ENCODE measurements around the gene AXDND1. TPM values are rescaled to one million over a fixed set of nuclear protein-coding genes. Genes with fewer than 3 reads are reported as not detected.

The AXDND1 gene
- polyA plus RNA-seq (2013, experiment 1 of 2) = 0.15 TPM
- 0.12 TPM for polyA plus RNA-seq (2013, experiment 2 of 2)

GRCh38 chr1:179365342-179366092 is at the start of gene AXDND1:
AXDND1 (plus strand) TSS chr1:179365971; CDS start chr1:179366510, 539 bp downstream.
- Histone ChIP-seq H4K8ac (ENCODE audit: low read depth, low read length) (peak within 1 kb of the TSS; percentile 29), H3K14ac (ENCODE audit: low read length) (no peak within 1 kb of the TSS), H2BK15ac (ENCODE audit: low read length) (no peak within 1 kb of the TSS), H3K4me3 (ENCODE audit: low read length in 2 of 2) (peak within 1 kb of the TSS; percentile 69 to 99), H4K91ac (ENCODE audit: low read depth, low read length, poor library complexity) (no peak within 1 kb of the TSS), H3K9me3 (replicated peaks in 1 of 2; ENCODE audit: control insufficient read depth in 2 of 2, insufficient read depth in 1 of 2, low read depth in 1 of 2, low read length in 2 of 2) (no peaks in the 10 kb centered on the region), H2AFZ (ENCODE audit: low read length) (peak within 1 kb of the TSS; percentile 91), H3K18ac (ENCODE audit: low read length) (peak within 1 kb of the TSS; percentile 65), H3K4me1 (ENCODE audit: control insufficient read depth in 2 of 2, insufficient read depth in 1 of 2, low read depth in 1 of 2, low read length in 2 of 2) (no peaks in the 10 kb centered on the region), H2BK12ac (ENCODE audit: low read length) (no peak within 1 kb of the TSS), H2AK5ac (ENCODE audit: low read depth, low read length) (peak within 1 kb of the TSS; percentile 74), H3K9ac (ENCODE audit: low read depth, low read length, poor library complexity) (peak within 1 kb of the TSS; percentile 63), H3K36me3 (replicated peaks in 1 of 2; ENCODE audit: control insufficient read depth in 2 of 2, insufficient read depth in 2 of 2, low read length in 2 of 2) (no peaks in the 10 kb centered on the region), H3K4me2 (ENCODE audit: insufficient read depth, low read length, poor library complexity, severe bottlenecking) (peak within 1 kb of the TSS; percentile 64), H3K23ac (ENCODE audit: low read depth, low read length, poor library complexity) (no peak within 1 kb of the TSS), H2BK120ac (ENCODE audit: low read depth, low read length) (no peak within 1 kb of the TSS), H3K27ac (replicated peaks; ENCODE audit: low read length) (peak within 1 kb of the TSS; percentile 87), H3K4ac (ENCODE audit: low read length) (no peak within 1 kb of the TSS), H2BK5ac (ENCODE audit: low read length) (peak within 1 kb of the TSS; percentile 22), H3K27me3 (ENCODE audit: control insufficient read depth in 3 of 3, insufficient read depth in 3 of 3, low read depth in 1 of 3, low read length in 3 of 3) (no peaks in the 10 kb centered on the region), H3K79me1 (ENCODE audit: low read depth, low read length) (no peaks in the 10 kb centered on the region)
- peak; percentile 66 for DNase-seq (ENCODE audit: low spot score)
- no CpG with 5 or more reads among the region's 43 CpGs for WGBS, 2 donors (ENCODE audit: extremely low coverage in 2 of 2, insufficient read length in 2 of 2, insufficient replicate concordance in 1 of 2)

GRCh38 chr1:179318491-179318890 is 47.3 kb upstream of the AXDND1 start:
- no CpG with 5 or more reads among the region's 5 CpGs for WGBS, 2 donors (ENCODE audit: extremely low coverage in 2 of 2, insufficient read length in 2 of 2, insufficient replicate concordance in 1 of 2)
- Histone ChIP-seq H2AK5ac (ENCODE audit: low read depth, low read length) (no peak overlapping the region), H4K8ac (ENCODE audit: low read depth, low read length) (no peak overlapping the region), H3K23ac (ENCODE audit: low read depth, low read length, poor library complexity) (no peak overlapping the region), H2BK120ac (ENCODE audit: low read depth, low read length) (no peak overlapping the region), H2BK5ac (ENCODE audit: low read length) (no peak overlapping the region), H3K27me3 (ENCODE audit: control insufficient read depth in 3 of 3, insufficient read depth in 3 of 3, low read depth in 1 of 3, low read length in 3 of 3) (no peaks in the 10 kb centered on the region), H3K14ac (ENCODE audit: low read length) (no peak overlapping the region), H3K27ac (replicated peaks; ENCODE audit: low read length) (no peak overlapping the region), H2BK15ac (ENCODE audit: low read length) (no peak overlapping the region), H3K4me3 (ENCODE audit: low read length in 2 of 2) (no peak overlapping the region), H3K9me3 (replicated peaks in 1 of 2; ENCODE audit: control insufficient read depth in 2 of 2, insufficient read depth in 1 of 2, low read depth in 1 of 2, low read length in 2 of 2) (peaks cover 0 to 20% of the 10 kb centered on the region in 2 donors), H2BK12ac (ENCODE audit: low read length) (no peak overlapping the region), H4K91ac (ENCODE audit: low read depth, low read length, poor library complexity) (no peak overlapping the region), H3K36me3 (replicated peaks in 1 of 2; ENCODE audit: control insufficient read depth in 2 of 2, insufficient read depth in 2 of 2, low read length in 2 of 2) (peaks cover 0 to 46% of the 10 kb centered on the region in 2 donors), H3K4me1 (ENCODE audit: control insufficient read depth in 2 of 2, insufficient read depth in 1 of 2, low read depth in 1 of 2, low read length in 2 of 2) (peaks cover 0 to 8% of the 10 kb centered on the region in 2 donors), H3K9ac (ENCODE audit: low read depth, low read length, poor library complexity) (no peak overlapping the region), H3K4ac (ENCODE audit: low read length) (no peak overlapping the region), H3K4me2 (ENCODE audit: insufficient read depth, low read length, poor library complexity, severe bottlenecking) (no peak overlapping the region), H3K18ac (ENCODE audit: low read length) (no peak overlapping the region), H2AFZ (ENCODE audit: low read length) (no peak overlapping the region), H3K79me1 (ENCODE audit: low read depth, low read length) (peaks cover 1% of the 10 kb centered on the region)
- no peak for DNase-seq (ENCODE audit: low spot score)

GRCh38 chr1:179321533-179322216 is 44.1 kb upstream of the AXDND1 start:
- Histone ChIP-seq H3K27ac (replicated peaks; ENCODE audit: low read length) (no peak overlapping the region), H3K9me3 (replicated peaks in 1 of 2; ENCODE audit: control insufficient read depth in 2 of 2, insufficient read depth in 1 of 2, low read depth in 1 of 2, low read length in 2 of 2) (peaks cover 0 to 20% of the 10 kb centered on the region in 2 donors), H3K9ac (ENCODE audit: low read depth, low read length, poor library complexity) (no peak overlapping the region), H4K91ac (ENCODE audit: low read depth, low read length, poor library complexity) (no peak overlapping the region), H2BK5ac (ENCODE audit: low read length) (no peak overlapping the region), H2BK15ac (ENCODE audit: low read length) (no peak overlapping the region), H2BK120ac (ENCODE audit: low read depth, low read length) (no peak overlapping the region), H3K4me1 (ENCODE audit: control insufficient read depth in 2 of 2, insufficient read depth in 1 of 2, low read depth in 1 of 2, low read length in 2 of 2) (peaks cover 0 to 8% of the 10 kb centered on the region in 2 donors), H2BK12ac (ENCODE audit: low read length) (no peak overlapping the region), H3K79me1 (ENCODE audit: low read depth, low read length) (no peaks in the 10 kb centered on the region), H3K4me3 (ENCODE audit: low read length in 2 of 2) (no peak overlapping the region), H3K18ac (ENCODE audit: low read length) (no peak overlapping the region), H3K4ac (ENCODE audit: low read length) (no peak overlapping the region), H2AFZ (ENCODE audit: low read length) (no peak overlapping the region), H3K36me3 (replicated peaks in 1 of 2; ENCODE audit: control insufficient read depth in 2 of 2, insufficient read depth in 2 of 2, low read length in 2 of 2) (peaks cover 0 to 60% of the 10 kb centered on the region in 2 donors), H3K4me2 (ENCODE audit: insufficient read depth, low read length, poor library complexity, severe bottlenecking) (no peak overlapping the region), H3K14ac (ENCODE audit: low read length) (no peak overlapping the region), H3K27me3 (ENCODE audit: control insufficient read depth in 3 of 3, insufficient read depth in 3 of 3, low read depth in 1 of 3, low read length in 3 of 3) (no peaks in the 10 kb centered on the region), H3K23ac (ENCODE audit: low read depth, low read length, poor library complexity) (no peak overlapping the region), H4K8ac (ENCODE audit: low read depth, low read length) (no peak overlapping the region), H2AK5ac (ENCODE audit: low read depth, low read length) (no peak overlapping the region)
- DNase-seq (ENCODE audit: low spot score) = no peak
- WGBS, 2 donors (ENCODE audit: extremely low coverage in 2 of 2, insufficient read length in 2 of 2, insufficient replicate concordance in 1 of 2) = no CpG with 5 or more reads among the region's 5 CpGs

GRCh38 chr1:179322557-179322956 is 43.2 kb upstream of the AXDND1 start:
- no peak overlapping the region for H3K27ac ChIP-seq (replicated peaks; ENCODE audit: low read length)
- WGBS, 2 donors (ENCODE audit: extremely low coverage in 2 of 2, insufficient read length in 2 of 2, insufficient replicate concordance in 1 of 2) = no CpG with 5 or more reads among the region's 3 CpGs

More at GRCh38 chr1:179322557-179322956, 43.2 kb upstream of the AXDND1 start:
- Histone ChIP-seq H3K27me3 (ENCODE audit: control insufficient read depth in 3 of 3, insufficient read depth in 3 of 3, low read depth in 1 of 3, low read length in 3 of 3) (no peaks in the 10 kb centered on the region), H2AK5ac (ENCODE audit: low read depth, low read length) (no peak overlapping the region), H4K8ac (ENCODE audit: low read depth, low read length) (no peak overlapping the region), H2BK12ac (ENCODE audit: low read length) (no peak overlapping the region), H3K36me3 (replicated peaks in 1 of 2; ENCODE audit: control insufficient read depth in 2 of 2, insufficient read depth in 2 of 2, low read length in 2 of 2) (peaks cover 0 to 66% of the 10 kb centered on the region in 2 donors), H3K4me3 (ENCODE audit: low read length in 2 of 2) (no peak overlapping the region), H3K4me2 (ENCODE audit: insufficient read depth, low read length, poor library complexity, severe bottlenecking) (no peak overlapping the region), H3K18ac (ENCODE audit: low read length) (no peak overlapping the region), H3K14ac (ENCODE audit: low read length) (no peak overlapping the region), H2BK5ac (ENCODE audit: low read length) (no peak overlapping the region), H3K9me3 (replicated peaks in 1 of 2; ENCODE audit: control insufficient read depth in 2 of 2, insufficient read depth in 1 of 2, low read depth in 1 of 2, low read length in 2 of 2) (peaks cover 0 to 18% of the 10 kb centered on the region in 2 donors), H3K4ac (ENCODE audit: low read length) (no peak overlapping the region), H2BK120ac (ENCODE audit: low read depth, low read length) (no peak overlapping the region), H3K4me1 (ENCODE audit: control insufficient read depth in 2 of 2, insufficient read depth in 1 of 2, low read depth in 1 of 2, low read length in 2 of 2) (peaks cover 0 to 8% of the 10 kb centered on the region in 2 donors), H2AFZ (ENCODE audit: low read length) (no peak overlapping the region), H2BK15ac (ENCODE audit: low read length) (no peak overlapping the region), H3K9ac (ENCODE audit: low read depth, low read length, poor library complexity) (no peak overlapping the region), H3K79me1 (ENCODE audit: low read depth, low read length) (no peaks in the 10 kb centered on the region), H4K91ac (ENCODE audit: low read depth, low read length, poor library complexity) (no peak overlapping the region), H3K23ac (ENCODE audit: low read depth, low read length, poor library complexity) (no peak overlapping the region)
- no peak for DNase-seq (ENCODE audit: low spot score)

Data from neuronal stem cell (in vitro differentiated cells).